Fibroblast of the aortic adventitia (primary cell): ENCODE data around the gene PSMB5. TPM values are rescaled to one million over a fixed set of nuclear protein-coding genes. Genes with fewer than 3 reads are reported as not detected.

Experiments
- DNase-seq: peaks from one replicate; pipeline ENCODE4 v3.0.0-alpha.2; 2010; ENCODE audit warnings: low read depth
- H3K4me3 ChIP-seq: 2 replicates; pipeline ENCODE4 v1.5.1; 2011; ENCODE audit warnings: low read depth, mild to moderate bottlenecking, control low read depth, low read length, moderate library complexity
- CTCF ChIP-seq: IDR thresholded peaks from 2 replicates; pipeline ENCODE4 v1.5.1; 2011; ENCODE audit warnings: mild to moderate bottlenecking, low read length, control low read depth, inconsistent platforms; ENCODE audit not compliant: insufficient read depth
- total RNA-seq: library from RNA; depleted of rRNA; stranded (reverse); fragments of >200 nt; gene quantifications from 2 replicates; pipeline ENCODE4 v1.2.3, GENCODE V29; 2012; ENCODE audit warnings: low replicate concordance

The PSMB5 gene
- total RNA-seq, 1 donor, result 164 TPM

GRCh38 chr14:23067847-23068788 lies 33.4 kb upstream of the PSMB5 start:
- DNase-seq, result no peak
- TF ChIP-seq CTCF, result no peak
- peak overlapping the region; percentile 38 for H3K4me3 ChIP-seq

GRCh38 chr14:23066855-23067744 lies 32.4 kb upstream of the PSMB5 start:
- DNase-seq, result no peak
- H3K4me3 ChIP-seq, result no peak overlapping the region
- TF ChIP-seq CTCF, result no peak

- DNase-seq, result no peak
- no peak overlapping the region for H3K4me3 ChIP-seq
- no peak for TF ChIP-seq CTCF
Observed at GRCh38 chr14:23066368-23066767, 31.7 kb upstream of the PSMB5 start.

- no peak for TF ChIP-seq CTCF
- H3K4me3 ChIP-seq, result no peak overlapping the region
- DNase-seq, result no peak
Observed at GRCh38 chr14:23063601-23064000, 28.9 kb upstream of the PSMB5 start.

- no peak for TF ChIP-seq CTCF
- no peak overlapping the region for H3K4me3 ChIP-seq
- peak; percentile 94 for DNase-seq
Observed at GRCh38 chr14:23062002-23062401, 27.3 kb upstream of the PSMB5 start.

- TF ChIP-seq CTCF, result no peak
- no peak overlapping the region for H3K4me3 ChIP-seq
- no peak for DNase-seq
Observed at GRCh38 chr14:23060536-23061260, 26.0 kb upstream of the PSMB5 start.
